Thyroid gland (tissue), 4 donors: ENCODE data around the gene UBE2F. TPM values are rescaled to one million over a fixed set of nuclear protein-coding genes. Genes with fewer than 3 reads are reported as not detected.

Source experiments
- DNase-seq, 2 donors: peaks; one replicate each; pipeline ENCODE4 v3.0.0-alpha.2; 2019
- H3K27ac ChIP-seq, 3 donors: fragments of 200-600 bp; sonication (generic); 1 replicate in 2 of 3; 2 replicates in 1 of 3; pipeline ENCODE4 v1.5.1; 2016 to 2019; ENCODE audit warnings: mild to moderate bottlenecking in 1 of 3, moderate library complexity in 1 of 3
- H3K27me3 ChIP-seq: fragments of 200-600 bp; sonication (generic); one replicate; pipeline ENCODE4 v1.5.1; 2019
- H3K36me3 ChIP-seq, 2 donors: fragments of 200-600 bp; sonication (generic); one replicate each; pipeline ENCODE4 v1.5.1; 2016 to 2019
- H3K4me1 ChIP-seq, 2 donors: fragments of 200-600 bp; sonication (generic); one replicate each; pipeline ENCODE4 v1.5.1; 2017 to 2019
- H3K4me3 ChIP-seq, 3 donors: fragments of 200-600 bp; sonication (generic); replicated peaks in 1 of 3; 1 replicate in 2 of 3; 2 replicates in 1 of 3; pipeline ENCODE4 v1.5.1; 2016; ENCODE audit warnings: mild to moderate bottlenecking in 1 of 3
- H3K9me3 ChIP-seq: fragments of 200-600 bp; sonication (generic); one replicate; pipeline ENCODE4 v1.5.1; 2017
- CTCF ChIP-seq, 6 experiments: fragments of 200-600 bp in 3 of 6; fragments of 450-650 bp in 3 of 6; sonication (generic) in 3 of 6; IDR thresholded peaks; one replicate each; pipeline ENCODE4 v1.5.1; 2016 to 2019; ENCODE audit warnings: antibody characterized with exemption in 6 of 6, mild to moderate bottlenecking in 2 of 6, inconsistent platforms in 1 of 6, moderate library complexity in 1 of 6
- POLR2A ChIP-seq, 2 donors: fragments of 450-650 bp; IDR thresholded peaks; one replicate each; pipeline ENCODE4 v1.6.1; 2017; ENCODE audit warnings: antibody characterized with exemption in 2 of 2, mild to moderate bottlenecking in 2 of 2, moderate library complexity in 1 of 2
- WGBS, 2 donors: methylation state at CpG; one replicate each; pipeline ENCODE4 v1.1.5; 2017; 5-methylcytosine and 5-hydroxymethylcytosine counted together
- intact Hi-C: fragments of 100-400 bp; cut with DNase I; formaldehyde crosslinking; loops from one replicate; pipeline ENCODE4 v1.15.1; 2023
- total RNA-seq, 4 donors: library from RNA; depleted of rRNA; stranded (reverse); fragments of >200 nt; gene quantifications; one replicate each; pipeline ENCODE4 v1.2.3, GENCODE V29; 2016

UBE2F gene
- total RNA-seq, 4 donors from 2014 or later = 79.8 to 134 (median 122) TPM

DNA sequence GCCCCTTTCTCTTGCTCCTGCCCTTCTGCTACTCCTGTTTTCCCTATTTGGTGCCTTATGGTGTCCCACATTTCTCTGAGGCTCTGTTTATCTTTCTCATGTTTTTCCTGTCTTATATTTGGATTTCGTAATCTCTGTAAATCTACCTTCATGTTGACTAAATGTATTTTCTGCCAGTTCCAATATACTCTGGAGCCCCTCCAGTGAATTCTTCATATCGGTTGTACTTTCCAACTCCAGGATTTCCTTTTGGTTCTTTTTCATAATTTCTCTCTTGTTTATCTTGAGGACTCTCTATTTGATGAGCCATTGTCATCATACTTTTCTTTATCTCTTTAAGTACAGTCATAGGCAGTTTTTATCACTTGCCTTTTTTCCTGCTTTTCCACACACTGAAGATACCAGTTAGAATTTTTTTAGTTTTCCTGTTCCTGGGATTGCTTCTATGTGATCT, 113.1 kb downstream of the UBE2F start:
- Histone ChIP-seq H3K4me3 (no peak overlapping the region), H3K4me1 (no peaks in the 10 kb centered on the region), H3K36me3 (peaks cover 9 to 18% of the 10 kb centered on the region in 2 donors), H3K27me3 (no peaks in the 10 kb centered on the region), H3K27ac (no peak overlapping the region), H3K9me3 (no peaks in the 10 kb centered on the region)
- 96 to 98% methylated on average over 2 of the region's 2 CpGs for WGBS, 2 donors
- intact Hi-C loops = no loop called here
- no peak for TF ChIP-seq CTCF (IDR thresholded peaks at IDR 0.05)
- DNase-seq = no peak

DNA sequence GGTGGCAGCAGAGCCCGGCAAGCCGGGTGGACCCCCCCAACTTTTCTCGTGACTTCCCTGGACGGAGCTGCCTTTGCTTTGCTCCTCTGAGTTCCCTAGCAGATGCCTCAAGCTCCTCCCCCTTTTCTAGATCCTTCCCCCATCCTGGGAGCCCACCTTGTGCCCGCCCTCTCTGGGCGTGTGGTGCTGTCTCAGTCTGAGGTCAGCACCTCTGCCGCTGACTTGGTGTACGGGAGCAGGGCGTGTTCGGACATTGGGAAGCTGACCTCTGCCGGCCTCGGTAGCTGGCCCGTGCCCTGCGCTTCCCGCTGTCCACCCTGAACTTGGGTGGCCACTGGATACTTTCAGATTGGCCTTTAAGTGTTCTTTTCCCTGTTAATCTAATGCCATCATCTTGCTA, 113.7 kb downstream of the UBE2F start:
- Histone ChIP-seq H3K36me3 (peaks cover 9 to 18% of the 10 kb centered on the region in 2 donors), H3K4me1 (no peaks in the 10 kb centered on the region), H3K9me3 (no peaks in the 10 kb centered on the region), H3K4me3 (no peak overlapping the region), H3K27me3 (no peaks in the 10 kb centered on the region), H3K27ac (no peak overlapping the region)
- no peak for TF ChIP-seq CTCF (IDR thresholded peaks at IDR 0.05)
- 98 to 99% methylated on average over 13 to 15 of the region's 15 CpGs for WGBS, 2 donors
- DNase-seq = no peak
- intact Hi-C loops = no loop called here

GRCh38 chr2:238081150-238081549, 114.3 kb downstream of the UBE2F start:
- TF ChIP-seq CTCF (IDR thresholded peaks at IDR 0.05) (no peak), POLR2A (IDR thresholded peaks at IDR 0.05) (no peak)
- Histone ChIP-seq H3K27me3 (no peaks in the 10 kb centered on the region), H3K4me3 (no peak overlapping the region), H3K4me1 (no peaks in the 10 kb centered on the region), H3K9me3 (no peaks in the 10 kb centered on the region), H3K36me3 (peaks cover 9 to 18% of the 10 kb centered on the region in 2 donors), H3K27ac (no peak overlapping the region)
- WGBS, 2 donors = 93 to 95% methylated on average over 13 of the region's 13 CpGs
- intact Hi-C loops = no loop called here
- no peak for DNase-seq

DNA sequence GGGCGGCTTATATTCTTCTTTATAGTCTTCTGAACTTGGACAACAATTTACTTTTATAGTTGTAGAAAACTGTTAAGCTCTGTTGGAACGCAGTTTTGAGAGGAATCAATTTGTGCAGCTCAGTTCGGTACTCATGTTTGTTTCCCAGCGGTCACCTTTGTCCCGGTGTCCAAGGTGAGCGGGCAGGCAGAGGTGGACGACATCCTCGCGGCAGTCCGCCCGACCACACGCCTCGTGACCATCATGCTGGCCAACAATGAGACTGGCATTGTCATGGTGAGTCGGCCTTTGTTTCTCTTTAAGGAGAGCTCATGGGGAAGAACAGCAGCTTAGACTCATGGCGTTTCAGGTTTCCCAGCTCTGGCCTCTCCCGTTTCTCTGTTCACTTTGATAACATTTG, 114.7 kb downstream of the UBE2F start:
- TF ChIP-seq POLR2A (IDR thresholded peaks at IDR 0.05) (no peak), CTCF (IDR thresholded peaks at IDR 0.05) (no peak)
- no peak for DNase-seq
- intact Hi-C loops = no loop called here
- H3K4me1 ChIP-seq = no peaks in the 10 kb centered on the region
- H3K4me3 ChIP-seq = no peak overlapping the region
- 96 to 98% methylated on average over 16 of the region's 16 CpGs for WGBS, 2 donors
- no peaks in the 10 kb centered on the region for H3K9me3 ChIP-seq
- no peak overlapping the region for H3K27ac ChIP-seq
- peaks cover 9 to 18% of the 10 kb centered on the region in 2 donors for H3K36me3 ChIP-seq
- H3K27me3 ChIP-seq = no peaks in the 10 kb centered on the region

GRCh38 chr2:238082151-238082550, 115.3 kb downstream of the UBE2F start:
- WGBS, 2 donors = 96 to 97% methylated on average over 10 to 16 of the region's 17 CpGs
- no peaks in the 10 kb centered on the region for H3K4me1 ChIP-seq
- H3K9me3 ChIP-seq = no peaks in the 10 kb centered on the region
- no peak for DNase-seq
- H3K27ac ChIP-seq = no peak overlapping the region
- no peaks in the 10 kb centered on the region for H3K27me3 ChIP-seq
- TF ChIP-seq POLR2A (IDR thresholded peaks at IDR 0.05) = no peak
- TF ChIP-seq CTCF (IDR thresholded peaks at IDR 0.05) = no peak
- intact Hi-C loops = no loop called here
- peaks cover 9 to 18% of the 10 kb centered on the region in 2 donors for H3K36me3 ChIP-seq
- no peak overlapping the region for H3K4me3 ChIP-seq
